Chondrocyte (in vitro differentiated cells): Measurements from ENCODE around the gene MYO10. TPM values are rescaled to one million over a fixed set of nuclear protein-coding genes. Genes with fewer than 3 reads are reported as not detected.
A peak's percentile ranks its signal among the peaks of the same experiment; 100 is the strongest.

Experiments used
- DNase-seq: peaks from one replicate; pipeline ENCODE4 v3.0.0; 2021; ENCODE audit warnings: mixed read lengths, low spot score
- H3K27ac Mint-ChIP-seq: one replicate; pipeline ENCODE4 v1.8.0; 2021; ENCODE audit warnings: mild to moderate bottlenecking, moderate library complexity, mixed read lengths; ENCODE audit not compliant: unreplicated experiment
- H3K27me3 Mint-ChIP-seq: 2 replicates; pipeline ENCODE4 v1.8.0; 2021; ENCODE audit warnings: low read depth, mixed read lengths
- H3K36me3 Mint-ChIP-seq: 2 replicates; pipeline ENCODE4 v1.8.0; 2021; ENCODE audit warnings: low read depth, mixed read lengths
- H3K4me1 Mint-ChIP-seq: 2 replicates; pipeline ENCODE4 v1.8.0; 2021; ENCODE audit warnings: low read depth, mild to moderate bottlenecking, mixed read lengths
- H3K4me3 Mint-ChIP-seq: one replicate; pipeline ENCODE4 v1.8.0; 2021; ENCODE audit warnings: mild to moderate bottlenecking, moderate library complexity, mixed read lengths; ENCODE audit not compliant: unreplicated experiment
- H3K9me3 Mint-ChIP-seq: 2 replicates; pipeline ENCODE4 v1.8.0; 2021; ENCODE audit warnings: low read depth, mixed read lengths
- total RNA-seq: library from RNA; stranded (reverse); gene quantifications from 3 replicates; pipeline ENCODE4 v1.2.1, GENCODE V29; 2021
- TF ChIP-seq, protein P1 (sequence below): fragments of 200-600 bp; sonication (generic); IDR thresholded peaks from 2 replicates; pipeline ENCODE4 v1.5.0; 2021; ENCODE audit warnings: antibody characterized with exemption, mild to moderate bottlenecking, moderate library complexity

Gene MYO10
- total RNA-seq, 1 donor from 2014 or later, result 51.9 TPM

DNA sequence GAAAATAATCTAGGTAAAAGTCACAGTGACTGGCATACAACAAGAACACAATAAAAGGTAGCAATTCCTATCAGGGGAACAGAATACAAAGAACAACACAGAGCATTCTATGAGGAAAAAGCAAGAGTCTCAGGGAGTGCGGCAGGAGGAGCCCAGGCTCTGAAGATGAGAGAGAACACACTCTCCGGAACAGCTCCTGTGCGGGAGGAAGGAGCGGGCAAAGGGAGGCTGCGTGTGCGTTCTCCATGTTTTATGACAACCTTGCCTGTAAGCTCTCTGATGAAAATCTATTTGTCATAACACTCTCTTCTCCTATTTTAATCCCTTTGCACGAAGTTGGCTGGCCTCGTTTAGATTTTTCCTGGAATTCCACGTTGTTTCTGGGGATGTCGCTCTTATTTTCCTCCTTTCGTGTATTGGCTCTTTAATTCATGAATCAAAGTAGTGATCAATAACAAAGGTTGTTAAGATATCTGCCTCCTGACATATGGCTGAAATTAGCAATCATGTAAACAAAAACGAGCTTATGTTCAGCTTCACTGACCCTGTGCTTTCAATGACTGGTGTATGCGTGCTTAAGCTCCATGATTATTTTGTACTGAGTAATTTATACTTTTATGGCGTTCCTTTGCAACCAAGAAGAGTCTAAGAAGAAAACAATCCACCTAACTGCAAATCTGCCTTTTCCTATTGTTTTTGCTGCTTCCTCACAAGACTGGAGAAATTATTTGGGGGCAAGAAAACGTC is 109.5 kb downstream of the MYO10 start:
- no peak overlapping the region for H3K27ac Mint-ChIP-seq
- no peak for DNase-seq
- TF ChIP-seq, protein P1, sequence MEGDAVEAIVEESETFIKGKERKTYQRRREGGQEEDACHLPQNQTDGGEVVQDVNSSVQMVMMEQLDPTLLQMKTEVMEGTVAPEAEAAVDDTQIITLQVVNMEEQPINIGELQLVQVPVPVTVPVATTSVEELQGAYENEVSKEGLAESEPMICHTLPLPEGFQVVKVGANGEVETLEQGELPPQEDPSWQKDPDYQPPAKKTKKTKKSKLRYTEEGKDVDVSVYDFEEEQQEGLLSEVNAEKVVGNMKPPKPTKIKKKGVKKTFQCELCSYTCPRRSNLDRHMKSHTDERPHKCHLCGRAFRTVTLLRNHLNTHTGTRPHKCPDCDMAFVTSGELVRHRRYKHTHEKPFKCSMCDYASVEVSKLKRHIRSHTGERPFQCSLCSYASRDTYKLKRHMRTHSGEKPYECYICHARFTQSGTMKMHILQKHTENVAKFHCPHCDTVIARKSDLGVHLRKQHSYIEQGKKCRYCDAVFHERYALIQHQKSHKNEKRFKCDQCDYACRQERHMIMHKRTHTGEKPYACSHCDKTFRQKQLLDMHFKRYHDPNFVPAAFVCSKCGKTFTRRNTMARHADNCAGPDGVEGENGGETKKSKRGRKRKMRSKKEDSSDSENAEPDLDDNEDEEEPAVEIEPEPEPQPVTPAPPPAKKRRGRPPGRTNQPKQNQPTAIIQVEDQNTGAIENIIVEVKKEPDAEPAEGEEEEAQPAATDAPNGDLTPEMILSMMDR, result no peak
- H3K4me3 Mint-ChIP-seq, result no peak overlapping the region
- H3K4me1 Mint-ChIP-seq, result peaks cover 28% of the 10 kb centered on the region
- H3K36me3 Mint-ChIP-seq, result no peaks in the 10 kb centered on the region
- no peaks in the 10 kb centered on the region for H3K27me3 Mint-ChIP-seq
- no peaks in the 10 kb centered on the region for H3K9me3 Mint-ChIP-seq

DNA sequence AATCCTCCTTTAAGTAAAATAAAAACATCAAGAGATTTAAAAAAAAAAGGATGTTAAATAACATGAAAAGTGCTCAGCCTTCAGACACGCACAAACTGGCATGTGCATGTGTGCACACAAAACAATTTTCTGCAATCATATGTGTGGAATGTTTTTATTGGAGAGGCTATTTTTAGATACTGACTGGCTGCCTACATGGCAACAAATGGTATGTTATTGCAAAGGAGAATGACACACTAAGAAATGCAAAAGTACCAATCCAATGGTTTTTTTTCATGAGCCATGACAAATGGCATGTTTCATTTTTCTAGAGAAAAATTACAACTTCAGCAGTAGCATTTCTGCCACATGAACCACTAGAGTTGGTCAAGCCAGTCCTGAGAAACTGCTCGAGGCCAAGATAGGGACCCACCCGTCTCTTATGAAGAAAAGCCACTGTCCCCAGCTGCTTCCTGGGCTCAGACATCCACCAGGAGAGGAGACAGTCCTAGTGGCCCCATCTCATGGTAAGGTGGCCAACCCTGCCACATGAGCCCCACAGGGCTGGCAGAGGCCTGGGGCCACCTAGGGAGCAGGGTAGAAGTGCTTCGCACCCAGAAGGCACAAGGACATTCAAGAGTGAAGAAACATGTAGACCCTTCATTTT is 116.4 kb downstream of the MYO10 start:
- Mint-ChIP-seq H3K27me3 (no peaks in the 10 kb centered on the region), H3K4me1 (peaks cover 24% of the 10 kb centered on the region), H3K4me3 (no peak overlapping the region), H3K27ac (peak overlapping the region; percentile 98), H3K36me3 (peaks cover 3% of the 10 kb centered on the region), H3K9me3 (no peaks in the 10 kb centered on the region)
- TF ChIP-seq, protein P1, result no peak
- DNase-seq, result no peak

DNA sequence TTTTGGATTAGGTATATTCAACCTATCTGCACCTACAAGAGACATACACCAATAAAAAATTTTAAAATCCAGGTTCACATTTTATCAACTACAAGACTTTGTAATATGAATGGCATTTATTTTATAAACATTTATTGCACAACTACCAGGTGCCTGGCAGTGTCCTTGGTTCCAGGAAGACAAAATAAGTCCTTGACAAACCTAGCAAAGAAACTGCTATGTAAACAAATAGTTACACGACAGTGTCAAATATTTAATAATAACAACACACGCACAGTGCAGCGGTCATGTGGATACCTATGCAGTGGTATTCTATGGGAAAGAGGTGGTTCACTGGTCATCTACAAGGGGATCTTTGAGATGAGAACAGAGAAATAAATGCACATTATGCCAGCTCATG is 120.7 kb downstream of the MYO10 start:
- Mint-ChIP-seq H3K27ac (no peak overlapping the region), H3K4me1 (peaks cover 46% of the 10 kb centered on the region), H3K27me3 (no peaks in the 10 kb centered on the region), H3K9me3 (no peaks in the 10 kb centered on the region), H3K36me3 (peaks cover 5% of the 10 kb centered on the region), H3K4me3 (no peak overlapping the region)
- no peak for DNase-seq
- TF ChIP-seq, protein P1, result no peak

DNA sequence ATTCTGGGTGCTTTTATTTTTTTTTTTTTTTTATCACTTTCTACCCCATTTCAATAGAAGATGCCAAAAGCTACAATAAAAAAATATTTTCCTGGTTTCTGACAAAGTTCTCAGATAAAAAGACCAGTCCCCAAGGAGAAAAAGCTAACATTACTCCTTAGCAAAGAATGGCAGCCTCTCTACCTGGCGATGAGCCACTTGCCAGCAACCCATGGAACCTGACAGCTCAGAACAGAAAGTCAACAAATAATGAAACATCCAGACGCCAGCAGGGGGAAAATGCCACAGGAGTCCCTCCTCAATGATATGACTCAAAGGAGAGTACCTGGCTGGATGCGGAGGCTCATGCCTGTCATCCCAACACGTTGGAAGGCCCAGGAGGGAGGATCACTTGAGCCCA is 123.2 kb downstream of the MYO10 start:
- TF ChIP-seq, protein P1, result peak; percentile 52
- no peak overlapping the region for H3K4me3 Mint-ChIP-seq
- no peak for DNase-seq
- peaks cover 50% of the 10 kb centered on the region for H3K4me1 Mint-ChIP-seq
- H3K27me3 Mint-ChIP-seq, result no peaks in the 10 kb centered on the region
- no peaks in the 10 kb centered on the region for H3K9me3 Mint-ChIP-seq
- peaks cover 5% of the 10 kb centered on the region for H3K36me3 Mint-ChIP-seq
- peak overlapping the region; percentile 18 for H3K27ac Mint-ChIP-seq

DNA sequence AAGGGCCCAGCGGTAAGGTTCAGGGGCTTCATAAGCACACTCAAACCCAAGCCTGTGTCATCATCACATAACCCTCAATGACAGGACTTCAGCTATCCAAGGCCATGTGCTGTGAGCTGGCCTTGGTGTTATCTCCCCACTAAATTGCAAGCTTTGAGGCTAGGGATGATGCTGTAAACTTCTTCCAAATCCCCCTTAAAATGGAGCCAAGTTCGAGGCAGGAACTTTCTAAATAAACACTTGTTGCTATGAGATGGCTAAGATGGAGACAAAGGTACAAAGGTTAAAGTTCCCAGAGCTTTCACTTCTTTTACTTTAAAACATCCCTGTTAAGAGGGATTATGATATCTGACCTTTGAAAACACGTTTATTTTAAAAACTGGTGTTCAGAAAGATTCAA is 123.6 kb downstream of the MYO10 start:
- peaks cover 54% of the 10 kb centered on the region for H3K4me1 Mint-ChIP-seq
- no peaks in the 10 kb centered on the region for H3K27me3 Mint-ChIP-seq
- TF ChIP-seq, protein P1, result no peak
- H3K9me3 Mint-ChIP-seq, result no peaks in the 10 kb centered on the region
- DNase-seq, result no peak
- H3K27ac Mint-ChIP-seq, result peak overlapping the region; percentile 18
- H3K4me3 Mint-ChIP-seq, result no peak overlapping the region
- peaks cover 4% of the 10 kb centered on the region for H3K36me3 Mint-ChIP-seq
